Type B pancreatic cell (in vitro differentiated cells): Measurements from ENCODE around the gene CAMTA1. TPM values are rescaled to one million over a fixed set of nuclear protein-coding genes. Genes with fewer than 3 reads are reported as not detected.

Experiments
- DNase-seq: peaks from one replicate; pipeline ENCODE4 v3.0.0; 2021; ENCODE audit warnings: mixed read lengths; ENCODE audit not compliant: unreplicated experiment; ENCODE audit errors: extremely low spot score
- H3K27ac Mint-ChIP-seq: 2 replicates; pipeline ENCODE4 v1.8.0; 2021; ENCODE audit warnings: mild to moderate bottlenecking, mixed read lengths
- H3K27me3 Mint-ChIP-seq: 2 replicates; pipeline ENCODE4 v1.8.0; 2021; ENCODE audit warnings: mixed read lengths
- H3K36me3 Mint-ChIP-seq: 2 replicates; pipeline ENCODE4 v1.8.0; 2021; ENCODE audit warnings: mixed read lengths
- H3K4me1 Mint-ChIP-seq: one replicate; pipeline ENCODE4 v1.8.0; 2021; ENCODE audit warnings: mixed read lengths; ENCODE audit not compliant: unreplicated experiment
- H3K4me3 Mint-ChIP-seq: 2 replicates; pipeline ENCODE4 v1.8.0; 2021; ENCODE audit warnings: mild to moderate bottlenecking, mixed read lengths
- H3K9me3 Mint-ChIP-seq: 2 replicates; pipeline ENCODE4 v1.8.0; 2021; ENCODE audit warnings: mixed read lengths
- CTCF ChIP-seq: fragments of 200-600 bp; sonication (generic); conservative IDR thresholded peaks from 2 replicates; pipeline ENCODE4 v1.5.0; 2021; ENCODE audit warnings: antibody characterized with exemption, mild to moderate bottlenecking
- total RNA-seq: library from RNA; stranded (reverse); gene quantifications from 2 replicates; pipeline ENCODE4 v1.2.1, GENCODE V29; 2021; ENCODE audit warnings: low replicate concordance

The CAMTA1 gene
- total RNA-seq, 1 donor from 2014 or later = 82.5 TPM

GRCh38 chr1:6796095-6796494, 10.8 kb downstream of the CAMTA1 start:
- no peak for TF ChIP-seq CTCF
- no peaks in the 10 kb centered on the region for H3K27me3 Mint-ChIP-seq
- H3K27ac Mint-ChIP-seq = no peak overlapping the region
- H3K4me3 Mint-ChIP-seq = no peak overlapping the region
- H3K36me3 Mint-ChIP-seq = peaks cover 8% of the 10 kb centered on the region
- peaks cover 35% of the 10 kb centered on the region for H3K4me1 Mint-ChIP-seq
- H3K9me3 Mint-ChIP-seq = no peaks in the 10 kb centered on the region
- no peak for DNase-seq

GRCh38 chr1:6799499-6799898, 14.2 kb downstream of the CAMTA1 start:
- no peak overlapping the region for H3K27ac Mint-ChIP-seq
- TF ChIP-seq CTCF = no peak
- H3K4me3 Mint-ChIP-seq = no peak overlapping the region
- peaks cover 23% of the 10 kb centered on the region for H3K4me1 Mint-ChIP-seq
- peaks cover 8% of the 10 kb centered on the region for H3K36me3 Mint-ChIP-seq
- H3K27me3 Mint-ChIP-seq = no peaks in the 10 kb centered on the region
- DNase-seq = no peak
- H3K9me3 Mint-ChIP-seq = no peaks in the 10 kb centered on the region

- DNase-seq = no peak
- peaks cover 23% of the 10 kb centered on the region for H3K4me1 Mint-ChIP-seq
Observed at GRCh38 chr1:6800745-6801144, 15.5 kb downstream of the CAMTA1 start.

DNA sequence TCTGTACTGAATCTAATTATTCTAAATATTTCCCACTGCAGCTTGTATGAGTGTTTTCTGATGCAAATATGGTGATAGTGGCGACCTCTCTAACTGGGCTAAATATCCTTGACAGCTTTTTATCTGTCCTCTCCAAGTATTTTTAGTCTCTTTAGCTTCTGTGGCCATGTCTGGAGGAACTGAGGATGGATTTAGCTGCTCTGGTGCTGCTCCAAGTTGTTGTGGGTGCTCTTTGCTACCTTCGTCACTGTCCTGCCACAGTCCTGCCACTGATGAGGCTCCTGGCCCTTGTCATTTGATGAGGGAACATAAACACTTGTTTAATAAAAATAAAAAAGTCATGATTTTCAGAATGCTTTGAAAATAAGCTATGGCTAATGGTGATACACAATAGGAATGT, 15.9 kb downstream of the CAMTA1 start:
- H3K9me3 Mint-ChIP-seq = no peaks in the 10 kb centered on the region
- no peak for DNase-seq
- H3K27ac Mint-ChIP-seq = no peak overlapping the region
- H3K36me3 Mint-ChIP-seq = peaks cover 8% of the 10 kb centered on the region
- H3K4me1 Mint-ChIP-seq = peaks cover 22% of the 10 kb centered on the region
- no peak for TF ChIP-seq CTCF
- H3K27me3 Mint-ChIP-seq = no peaks in the 10 kb centered on the region
- no peak overlapping the region for H3K4me3 Mint-ChIP-seq

More at GRCh38 chr1:6800745-6801144, 15.5 kb downstream of the CAMTA1 start:
- Mint-ChIP-seq H3K27me3 (no peaks in the 10 kb centered on the region), H3K9me3 (no peaks in the 10 kb centered on the region), H3K27ac (no peak overlapping the region), H3K4me3 (no peak overlapping the region), H3K36me3 (peaks cover 8% of the 10 kb centered on the region)
- no peak for TF ChIP-seq CTCF

- no peak overlapping the region for H3K4me3 Mint-ChIP-seq
- H3K36me3 Mint-ChIP-seq = peaks cover 7% of the 10 kb centered on the region
- H3K27me3 Mint-ChIP-seq = no peaks in the 10 kb centered on the region
- no peak for DNase-seq
- H3K27ac Mint-ChIP-seq = no peak overlapping the region
- peaks cover 22% of the 10 kb centered on the region for H3K4me1 Mint-ChIP-seq
- no peak for TF ChIP-seq CTCF
- no peaks in the 10 kb centered on the region for H3K9me3 Mint-ChIP-seq
Observed at GRCh38 chr1:6801966-6802365, 16.7 kb downstream of the CAMTA1 start.

DNA sequence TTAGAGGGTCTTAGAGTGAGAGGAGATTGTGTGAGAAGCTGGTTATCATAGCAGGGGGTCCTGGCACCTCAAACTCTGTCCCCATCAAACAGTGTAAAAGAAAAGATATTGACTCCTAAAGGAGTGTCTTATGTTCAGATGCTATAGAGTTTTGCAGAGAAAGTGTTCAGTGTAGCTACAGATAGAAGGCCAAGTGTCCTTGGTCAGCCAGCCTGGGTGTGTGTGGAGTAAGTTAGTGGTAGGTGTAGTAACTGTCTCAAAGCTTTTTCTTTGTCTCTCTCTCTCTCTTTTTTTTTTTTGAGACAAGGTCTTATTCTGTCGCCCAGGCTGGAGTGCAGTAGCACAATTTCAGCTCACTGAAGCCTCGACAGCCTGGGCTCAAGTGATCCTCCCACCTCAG, 17.2 kb downstream of the CAMTA1 start:
- TF ChIP-seq CTCF = no peak
- H3K36me3 Mint-ChIP-seq = peaks cover 5% of the 10 kb centered on the region
- H3K27me3 Mint-ChIP-seq = no peaks in the 10 kb centered on the region
- no peak for DNase-seq
- H3K9me3 Mint-ChIP-seq = no peaks in the 10 kb centered on the region
- H3K4me1 Mint-ChIP-seq = peaks cover 22% of the 10 kb centered on the region
- H3K4me3 Mint-ChIP-seq = no peak overlapping the region
- H3K27ac Mint-ChIP-seq = no peak overlapping the region
